ENCODE data around the gene MRPS15.

The MRPS15 gene

GRCh38 chr1:36457691-36458090 is 6.5 kb downstream of the MRPS15 start:
- no peak overlapping the region for H3K27ac ChIP-seq (ENCODE audit: extremely low read depth, low read depth, low read length)
- H3K4me1 ChIP-seq (ENCODE audit: control insufficient read depth, insufficient read depth, low read length), result no peaks in the 10 kb centered on the region
- no peaks in the 10 kb centered on the region for H3K9me3 ChIP-seq (ENCODE audit: control insufficient read depth, insufficient read depth, low read depth, low read length)
- no peak overlapping the region for H3K4me3 ChIP-seq (ENCODE audit: low read depth, low read length)
- CTCF ChIA-PET, result no interaction called here
- POLR2A ChIA-PET, result no interaction called here
- TF ChIP-seq ZNF302 (tag by site-specific recombination; IDR thresholded peaks at IDR 0.05; ENCODE audit: low read depth) (no peak), ZNF510 (tag by site-specific recombination; IDR thresholded peaks at IDR 0.05; ENCODE audit: insufficient replicate concordance) (no peak), ZNF571 (tag by site-specific recombination; IDR thresholded peaks at IDR 0.05) (no peak), ZNF777 (tag by site-specific recombination; IDR thresholded peaks at IDR 0.05; ENCODE audit: borderline replicate concordance) (no peak), PRDM2 (tag by site-specific recombination; IDR thresholded peaks at IDR 0.05; ENCODE audit: borderline replicate concordance) (no peak), GLIS1 (tag by site-specific recombination; IDR thresholded peaks at IDR 0.05) (peak; percentile 51; the same call in 1 of the 2 replicates), OSR2 (tag by site-specific recombination; IDR thresholded peaks at IDR 0.05) (peak; percentile 45; the same call in 1 of the 2 replicates), ZIC2 (tag by site-specific recombination; IDR thresholded peaks at IDR 0.05) (peak; percentile 43), ZSCAN23 (tag by site-specific recombination; IDR thresholded peaks at IDR 0.05) (no peak), ZBTB20 (tag by site-specific recombination; IDR thresholded peaks at IDR 0.05) (no peak), ZNF202 (tag by site-specific recombination; IDR thresholded peaks at IDR 0.05; ENCODE audit: borderline replicate concordance) (no peak), ZNF132 (tag by site-specific recombination; IDR thresholded peaks at IDR 0.05; ENCODE audit: borderline replicate concordance) (no peak), HOXC10 (CRISPR knock-in tag; IDR thresholded peaks at IDR 0.05) (no peak), ZNF155 (tag by site-specific recombination; IDR thresholded peaks at IDR 0.05) (no peak), TCF7L2 (IDR thresholded peaks at IDR 0.05; ENCODE audit: borderline replicate concordance, low read depth, low read length) (no peak)
- TF ChIP-seq, protein P1, sequence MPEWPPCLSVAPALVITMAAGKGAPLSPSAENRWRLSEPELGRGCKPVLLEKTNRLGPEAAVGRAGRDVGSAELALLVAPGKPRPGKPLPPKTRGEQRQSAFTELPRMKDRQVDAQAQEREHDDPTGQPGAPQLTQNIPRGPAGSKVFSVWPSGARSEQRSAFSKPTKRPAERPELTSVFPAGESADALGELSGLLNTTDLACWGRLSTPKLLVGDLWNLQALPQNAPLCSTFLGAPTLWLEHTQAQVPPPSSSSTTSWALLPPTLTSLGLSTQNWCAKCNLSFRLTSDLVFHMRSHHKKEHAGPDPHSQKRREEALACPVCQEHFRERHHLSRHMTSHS (tag by site-specific recombination; IDR thresholded peaks at IDR 0.05), result no peak
- H3K36me3 ChIP-seq (ENCODE audit: control insufficient read depth in 2 of 2, insufficient read depth in 1 of 2, low read length in 2 of 2), result peaks cover 12 to 92% of the 10 kb centered on the region in 2 experiments

DNA sequence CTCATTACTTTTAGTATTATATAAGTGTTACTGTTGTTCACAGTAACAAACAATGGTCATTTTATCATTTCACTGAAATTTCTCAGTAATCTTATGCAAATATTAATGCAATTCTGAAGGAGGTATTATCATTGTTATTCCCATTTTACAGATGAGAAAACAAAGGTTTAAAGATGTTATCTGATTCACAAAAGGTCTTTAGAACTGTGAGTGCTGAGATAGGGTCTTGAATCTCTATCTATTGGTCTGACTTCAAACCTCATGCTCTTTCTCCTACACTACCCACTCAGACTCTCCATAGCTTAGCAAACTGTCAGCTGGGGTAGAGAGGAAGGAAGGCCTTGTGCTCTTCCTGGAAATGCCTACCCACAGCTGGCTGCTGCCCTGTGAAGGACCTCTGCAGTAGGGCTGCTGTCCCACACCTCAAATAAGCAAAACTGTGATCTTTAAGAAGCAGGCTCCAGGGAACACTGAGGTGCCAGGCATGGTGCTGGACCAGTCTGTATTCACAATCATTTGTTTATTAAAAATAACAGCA is 7.7 kb downstream of the MRPS15 start:
- Histone ChIP-seq H3K4me1 (ENCODE audit: control insufficient read depth, insufficient read depth, low read length) (no peaks in the 10 kb centered on the region), H3K9me3 (ENCODE audit: control insufficient read depth, insufficient read depth, low read depth, low read length) (no peaks in the 10 kb centered on the region), H3K27ac (ENCODE audit: extremely low read depth, low read depth, low read length) (no peak overlapping the region), H3K4me3 (ENCODE audit: low read depth, low read length) (no peak overlapping the region), H3K36me3 (ENCODE audit: control insufficient read depth in 2 of 2, insufficient read depth in 1 of 2, low read length in 2 of 2) (peaks cover 12 to 81% of the 10 kb centered on the region in 2 experiments)
- CTCF ChIA-PET, result no interaction called here
- POLR2A ChIA-PET, result no interaction called here
- TF ChIP-seq, protein P2, sequence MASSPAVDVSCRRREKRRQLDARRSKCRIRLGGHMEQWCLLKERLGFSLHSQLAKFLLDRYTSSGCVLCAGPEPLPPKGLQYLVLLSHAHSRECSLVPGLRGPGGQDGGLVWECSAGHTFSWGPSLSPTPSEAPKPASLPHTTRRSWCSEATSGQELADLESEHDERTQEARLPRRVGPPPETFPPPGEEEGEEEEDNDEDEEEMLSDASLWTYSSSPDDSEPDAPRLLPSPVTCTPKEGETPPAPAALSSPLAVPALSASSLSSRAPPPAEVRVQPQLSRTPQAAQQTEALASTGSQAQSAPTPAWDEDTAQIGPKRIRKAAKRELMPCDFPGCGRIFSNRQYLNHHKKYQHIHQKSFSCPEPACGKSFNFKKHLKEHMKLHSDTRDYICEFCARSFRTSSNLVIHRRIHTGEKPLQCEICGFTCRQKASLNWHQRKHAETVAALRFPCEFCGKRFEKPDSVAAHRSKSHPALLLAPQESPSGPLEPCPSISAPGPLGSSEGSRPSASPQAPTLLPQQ (tag by site-specific recombination; IDR thresholded peaks at IDR 0.05), result no peak
- TF ChIP-seq ZNF121 (tag by site-specific recombination; IDR thresholded peaks at IDR 0.05) (no peak), ZSCAN30 (tag by site-specific recombination; IDR thresholded peaks at IDR 0.05) (no peak), TCF7L2 (IDR thresholded peaks at IDR 0.05; ENCODE audit: borderline replicate concordance, low read depth, low read length) (no peak), SCRT1 (tag by site-specific recombination; IDR thresholded peaks at IDR 0.05; ENCODE audit: borderline replicate concordance) (no peak), ZNF777 (tag by site-specific recombination; IDR thresholded peaks at IDR 0.05; ENCODE audit: borderline replicate concordance) (no peak), EGR2 (tag by site-specific recombination; IDR thresholded peaks at IDR 0.05; ENCODE audit: low read depth) (no peak), PRDM10 (tag by site-specific recombination; IDR thresholded peaks at IDR 0.05) (no peak), ZFP41 (tag by site-specific recombination; IDR thresholded peaks at IDR 0.05; ENCODE audit: borderline replicate concordance) (no peak), GLI2 (tag by site-specific recombination; IDR thresholded peaks at IDR 0.05; ENCODE audit: borderline replicate concordance, low read depth) (no peak)
